HG03175 (cell line): ENCODE results near the gene BRSK2.

Experiments used
- ATAC-seq: cut with Tn5 transposase; IDR thresholded peaks from one replicate; pipeline ENCODE4 v1.9.1; 2021; ENCODE audit warnings: mild to moderate bottlenecking, moderate library complexity; ENCODE audit not compliant: unreplicated experiment

BRSK2 gene

DNA sequence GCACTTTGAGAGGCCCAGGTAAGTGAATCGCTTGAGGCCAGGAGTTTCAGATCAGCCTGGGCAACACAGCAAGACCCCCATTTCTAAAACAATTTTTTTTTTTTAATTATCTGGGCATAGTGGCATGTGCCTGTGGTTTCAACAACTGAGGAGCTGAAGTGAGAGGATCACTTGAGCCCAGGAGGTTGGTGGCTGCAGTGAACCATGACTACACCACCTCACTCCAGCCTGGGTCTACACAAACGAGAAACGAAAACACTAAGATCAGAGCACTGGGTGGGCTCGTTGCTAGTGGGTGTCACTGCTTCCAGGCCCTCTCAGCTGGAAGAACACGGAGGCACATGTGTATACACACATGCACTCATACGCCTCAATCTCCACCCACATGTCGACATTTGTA, 100.9 kb downstream of the BRSK2 start:
- no peak for ATAC-seq

DNA sequence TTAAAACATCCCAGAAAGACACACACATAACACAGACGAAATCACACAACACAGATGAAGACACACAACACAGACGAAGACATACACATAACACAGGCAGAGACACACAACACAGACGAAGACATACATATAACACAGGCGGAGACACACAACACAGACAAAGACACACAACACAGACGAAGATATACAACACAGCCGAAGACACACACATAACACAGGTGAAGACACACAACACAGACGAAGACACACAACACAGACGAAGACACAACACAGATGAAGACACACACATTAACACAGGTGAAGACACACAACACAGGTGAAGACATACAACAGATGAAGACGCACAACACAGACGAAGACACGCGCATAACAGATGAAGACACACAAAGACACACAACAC, 101.6 kb downstream of the BRSK2 start:
- no peak for ATAC-seq

DNA sequence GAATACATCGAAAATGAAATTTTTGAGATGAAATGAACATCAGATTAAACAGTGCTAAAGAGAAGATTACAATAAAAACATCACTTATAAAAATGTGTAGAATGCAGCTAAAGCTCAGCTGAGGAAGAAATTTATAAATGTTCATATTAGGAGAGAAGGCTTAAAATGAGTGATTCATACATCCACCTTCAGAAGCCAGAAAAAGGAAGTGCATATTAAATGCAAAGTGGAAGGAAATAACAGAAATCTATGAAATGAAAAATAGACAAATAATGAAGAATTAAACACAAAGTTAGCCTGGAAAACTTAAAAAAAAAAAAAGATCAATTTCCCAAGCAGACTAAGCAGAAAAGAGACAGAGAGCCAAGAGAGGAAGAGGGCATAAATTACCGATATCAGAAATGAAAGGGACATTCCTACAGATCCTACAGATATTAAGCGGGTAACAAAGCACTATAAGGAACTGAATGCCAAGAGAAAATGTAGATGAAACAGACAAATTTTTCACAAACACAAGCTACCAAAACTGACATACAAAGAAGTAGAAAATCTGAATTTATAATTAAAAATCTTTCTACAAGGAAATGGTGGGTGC, 104.0 kb downstream of the BRSK2 start:
- no peak for ATAC-seq

DNA sequence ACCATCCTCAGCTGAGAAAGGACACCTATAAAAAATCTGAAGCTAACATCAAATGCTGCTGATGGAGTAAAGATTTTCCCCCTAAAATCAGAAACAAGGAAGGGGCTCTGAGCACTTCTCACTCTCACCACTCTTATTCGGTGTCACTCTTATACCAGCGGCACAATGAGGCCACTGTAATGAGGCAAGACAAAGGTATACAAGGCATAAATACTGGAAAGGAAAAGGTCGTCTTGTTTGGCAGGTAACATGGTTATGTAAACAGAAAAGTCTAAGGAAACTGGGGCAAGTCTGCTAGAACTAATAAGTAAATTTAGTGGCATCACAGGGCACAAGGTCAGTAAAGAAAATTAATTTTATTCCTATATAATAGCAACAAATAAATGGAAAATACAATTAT, 104.9 kb downstream of the BRSK2 start:
- no peak for ATAC-seq

DNA sequence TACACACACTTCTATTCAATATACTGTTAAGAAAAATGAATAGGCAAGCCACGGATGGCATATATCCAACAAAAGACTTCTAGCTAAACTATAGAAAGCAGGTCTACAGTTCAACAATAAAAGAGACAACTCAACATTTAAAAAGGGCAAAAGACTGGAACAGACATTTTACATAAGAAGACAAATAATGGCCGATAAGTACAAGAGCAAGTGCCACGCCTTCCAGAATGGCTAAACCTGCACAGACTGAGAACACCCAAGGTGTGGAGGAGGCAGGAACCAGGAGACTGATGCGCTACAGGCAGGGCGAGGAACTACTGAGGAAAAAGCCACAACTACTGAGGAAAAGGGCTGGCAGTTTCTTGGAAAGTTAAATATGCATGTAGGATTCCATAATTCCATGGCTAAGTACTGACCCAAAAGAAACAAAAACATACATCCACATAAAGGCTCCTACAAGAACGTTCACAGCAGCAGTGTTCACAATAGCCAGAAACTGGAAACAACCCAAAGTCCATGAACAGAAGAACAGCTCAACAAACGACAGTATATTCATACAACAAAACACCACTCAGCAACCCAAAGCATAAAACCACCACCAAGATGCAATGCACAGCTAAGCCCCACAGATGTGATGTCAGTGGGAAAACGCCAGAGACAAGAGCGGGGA, 106.5 kb downstream of the BRSK2 start:
- ATAC-seq = no peak

DNA sequence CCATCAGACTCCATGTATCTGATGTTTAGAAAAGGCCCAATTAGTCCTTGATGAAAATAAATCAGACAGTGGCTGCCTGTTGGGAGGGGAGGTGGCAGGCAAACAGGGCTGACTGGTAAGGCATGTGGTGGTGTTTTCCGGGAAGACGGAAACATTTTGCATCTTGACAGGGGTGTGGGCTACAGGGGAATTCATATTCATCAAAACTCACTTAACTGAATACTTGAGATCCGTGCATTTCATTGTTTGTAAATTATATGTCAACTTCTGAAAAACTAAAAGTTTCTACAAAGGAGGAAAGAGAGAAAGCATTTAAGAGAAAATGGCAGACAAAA, 107.0 kb downstream of the BRSK2 start:
- no peak for ATAC-seq

DNA sequence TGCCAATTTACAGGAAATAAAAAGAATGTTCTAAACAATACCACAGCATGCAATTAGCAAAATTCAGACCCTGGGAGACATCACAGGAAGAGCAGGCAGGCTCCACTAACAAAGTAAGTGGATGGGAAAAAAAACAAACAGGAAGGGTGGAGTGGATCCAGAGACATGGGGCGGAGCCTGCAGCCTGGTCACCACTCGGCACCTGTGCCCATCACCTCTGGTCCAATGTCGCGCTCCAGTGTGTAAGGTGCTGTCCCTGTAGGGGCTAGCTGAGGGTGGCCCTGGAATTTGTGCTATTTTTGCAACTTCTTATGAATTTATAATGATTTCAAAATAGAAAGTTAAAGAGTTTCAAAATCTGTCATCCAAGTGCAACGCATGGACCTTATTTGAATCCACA, 107.9 kb downstream of the BRSK2 start:
- ATAC-seq = no peak

DNA sequence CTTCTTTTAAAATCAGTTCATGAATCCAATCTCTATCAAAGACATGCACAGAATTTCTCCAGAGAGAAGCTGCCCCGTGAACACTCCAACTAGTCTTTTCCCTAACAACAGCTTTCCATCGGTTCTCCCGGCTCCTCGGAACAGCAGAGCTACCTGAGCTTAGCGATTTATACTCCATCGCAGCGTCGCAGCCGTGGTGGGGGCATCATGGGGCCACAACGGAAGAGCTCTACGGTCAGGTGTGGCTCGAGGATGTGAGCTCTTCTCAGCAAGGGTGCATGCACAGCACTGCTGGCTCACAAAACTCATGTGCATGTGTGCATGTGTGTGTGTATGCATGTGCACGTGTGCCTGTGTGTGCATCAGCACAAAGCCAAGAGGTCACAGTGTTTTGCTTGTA, 108.5 kb downstream of the BRSK2 start:
- no peak for ATAC-seq

DNA sequence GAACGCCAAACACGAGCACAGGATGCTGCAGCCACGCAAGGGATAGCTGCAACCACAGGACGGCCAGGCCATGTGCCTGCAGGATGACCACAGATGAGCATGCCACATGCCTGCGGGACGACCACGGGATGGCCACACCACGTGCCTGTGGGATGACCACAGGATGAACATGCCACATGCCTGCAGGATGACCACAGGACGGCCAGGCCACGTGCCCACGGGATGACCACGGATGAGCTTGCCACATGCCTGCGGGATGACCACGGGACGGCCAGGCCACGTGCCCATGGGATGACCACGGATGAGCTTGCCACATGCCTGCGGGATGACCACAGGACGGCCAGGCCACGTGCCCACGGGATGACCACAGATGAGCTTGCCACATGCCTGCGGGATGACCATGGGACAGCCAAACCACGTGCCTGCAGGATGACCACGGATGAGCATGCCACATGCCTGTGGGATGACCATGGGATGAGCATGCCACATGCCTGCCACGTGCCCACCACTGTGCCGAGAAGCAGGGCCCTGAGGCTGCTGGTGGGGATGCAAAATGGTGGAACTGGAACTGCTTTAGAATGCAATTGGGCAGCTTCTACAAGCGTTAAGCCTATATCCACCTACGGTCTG, 109.6 kb downstream of the BRSK2 start:
- ATAC-seq = no peak

DNA sequence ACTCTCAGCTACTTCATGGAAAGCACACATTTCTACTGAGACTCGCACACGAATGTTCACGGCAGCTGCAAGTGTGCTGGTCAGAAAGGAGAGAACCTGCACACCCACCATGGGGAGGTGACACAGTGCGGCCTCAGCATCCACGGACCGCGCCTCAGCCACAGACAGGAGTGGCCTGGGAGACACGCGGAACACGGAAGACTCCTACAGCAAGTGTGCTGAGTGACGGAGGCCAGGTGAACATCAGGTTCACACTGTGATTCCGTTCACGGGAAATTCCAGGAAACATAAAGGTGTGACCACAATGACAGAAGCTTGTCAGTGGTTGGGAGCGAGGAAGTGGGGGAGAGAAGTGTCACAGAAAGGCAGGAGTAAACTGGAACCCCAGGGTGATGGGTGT, 110.2 kb downstream of the BRSK2 start:
- ATAC-seq = no peak

DNA sequence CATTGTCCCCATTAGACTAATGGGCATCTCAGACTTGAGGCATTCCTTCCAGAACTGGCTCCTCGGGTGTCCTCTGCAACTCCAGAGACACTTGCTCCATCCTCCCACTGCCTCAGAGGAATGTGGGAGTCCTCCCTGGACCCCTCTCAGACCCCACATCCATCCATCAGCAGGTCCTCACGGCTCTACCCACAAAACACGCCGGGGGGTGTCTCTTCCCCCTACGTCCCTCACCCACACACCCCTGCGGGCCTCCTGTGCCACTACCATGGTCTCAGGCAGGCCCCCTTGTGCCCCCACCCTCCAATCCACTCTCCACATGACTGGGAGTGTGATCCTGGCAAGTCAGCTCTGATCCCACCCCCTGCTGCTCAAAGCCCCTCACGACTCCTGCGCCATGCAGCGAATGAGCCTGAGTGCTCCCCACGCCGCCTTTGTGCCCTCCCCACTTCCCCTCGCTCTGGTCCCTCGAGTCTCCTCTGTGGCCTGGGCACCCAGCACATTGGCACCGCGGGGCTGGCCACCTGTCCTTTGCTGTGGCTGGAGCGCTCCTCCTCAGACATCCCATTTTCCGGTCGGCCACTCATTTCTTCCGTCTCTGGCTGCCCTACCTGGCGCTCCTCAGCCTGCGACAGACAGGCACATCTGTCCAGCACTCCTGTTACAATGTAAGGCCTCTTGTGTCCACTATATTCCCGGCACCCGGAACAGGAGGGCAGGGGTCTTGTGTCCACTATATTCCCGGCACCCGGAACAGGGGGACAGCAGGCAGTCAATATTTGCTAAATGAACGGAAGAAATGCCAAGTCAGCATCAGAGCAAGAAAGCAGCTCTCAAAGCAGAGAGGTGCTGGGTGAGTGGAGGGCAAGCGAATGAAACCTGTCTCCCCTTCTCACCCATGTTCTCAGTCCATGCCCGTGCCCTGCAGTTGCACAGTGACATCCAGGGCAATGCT, 111.0 kb downstream of the BRSK2 start:
- ATAC-seq = no peak

DNA sequence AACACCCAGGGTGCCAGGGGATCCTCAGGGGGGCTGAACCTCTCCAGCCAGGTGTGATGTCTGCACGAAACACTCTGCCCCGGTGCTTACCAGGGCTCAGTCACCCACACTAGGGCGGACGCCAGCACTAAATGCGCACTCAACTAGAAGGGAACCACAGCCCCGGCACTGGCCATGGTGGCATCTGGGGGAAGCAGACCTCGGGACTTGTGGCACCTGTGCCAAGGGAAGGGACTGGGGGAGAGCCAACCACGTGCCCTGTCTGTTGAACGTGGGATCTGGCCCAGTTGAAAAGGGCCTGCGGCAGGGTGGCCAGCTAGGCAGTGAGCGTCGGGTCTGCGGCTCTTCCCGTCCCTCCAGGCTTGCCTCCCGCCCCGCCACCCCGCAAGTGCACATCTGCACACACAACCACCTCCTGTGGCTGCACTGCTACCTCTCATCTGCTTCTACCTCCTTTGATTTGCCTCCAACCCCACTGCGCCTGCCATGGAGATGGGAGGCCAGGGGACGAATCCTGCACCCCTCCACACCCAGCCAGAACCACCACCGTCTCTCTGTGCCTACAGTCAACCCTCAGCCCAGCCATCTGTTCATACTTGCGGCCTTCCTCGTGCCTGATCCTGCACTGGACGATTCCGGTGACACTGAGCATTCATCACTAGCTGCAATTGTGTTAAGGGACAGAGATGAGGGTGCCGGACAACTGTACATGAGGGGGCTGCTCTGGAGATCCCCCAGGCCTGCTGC, 111.9 kb downstream of the BRSK2 start:
- no peak for ATAC-seq

DNA sequence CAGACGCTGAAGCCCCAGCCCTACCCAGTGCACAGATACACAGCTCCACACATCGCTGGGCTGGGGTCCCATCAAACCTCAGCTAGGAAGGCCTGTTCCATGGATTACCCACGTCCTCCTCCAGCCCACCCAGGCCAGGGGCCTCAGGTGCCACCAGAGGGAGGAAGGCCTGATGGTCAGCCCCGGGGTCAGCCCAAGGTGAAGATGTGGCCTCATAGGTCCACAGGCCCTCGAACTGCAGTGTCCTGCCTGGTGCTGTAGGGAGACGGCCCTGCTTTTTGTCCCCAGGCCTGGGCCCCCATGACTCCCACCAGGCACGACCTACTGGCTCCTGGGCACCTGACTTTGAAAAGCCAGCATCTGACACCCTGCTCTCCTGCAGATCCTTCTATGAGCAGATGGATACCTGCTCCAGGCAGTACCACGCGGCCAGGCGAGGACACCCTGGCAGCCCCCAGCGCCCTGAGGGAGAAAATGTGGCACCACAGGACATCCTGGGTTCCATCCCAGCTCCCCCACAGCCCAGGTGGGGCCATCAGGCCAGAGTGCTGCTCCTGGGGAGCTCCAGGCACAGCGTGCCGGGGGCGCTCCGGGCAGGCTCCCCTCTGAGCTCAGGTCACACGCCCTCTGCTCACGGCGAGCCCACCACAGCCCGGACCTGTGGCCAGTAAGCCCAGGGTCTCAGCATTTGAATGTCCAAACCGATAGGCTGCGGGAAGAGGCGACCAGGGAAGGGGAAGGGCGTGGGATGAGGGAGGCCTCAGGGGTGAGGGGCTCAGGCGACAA, 112.6 kb downstream of the BRSK2 start:
- no peak for ATAC-seq

DNA sequence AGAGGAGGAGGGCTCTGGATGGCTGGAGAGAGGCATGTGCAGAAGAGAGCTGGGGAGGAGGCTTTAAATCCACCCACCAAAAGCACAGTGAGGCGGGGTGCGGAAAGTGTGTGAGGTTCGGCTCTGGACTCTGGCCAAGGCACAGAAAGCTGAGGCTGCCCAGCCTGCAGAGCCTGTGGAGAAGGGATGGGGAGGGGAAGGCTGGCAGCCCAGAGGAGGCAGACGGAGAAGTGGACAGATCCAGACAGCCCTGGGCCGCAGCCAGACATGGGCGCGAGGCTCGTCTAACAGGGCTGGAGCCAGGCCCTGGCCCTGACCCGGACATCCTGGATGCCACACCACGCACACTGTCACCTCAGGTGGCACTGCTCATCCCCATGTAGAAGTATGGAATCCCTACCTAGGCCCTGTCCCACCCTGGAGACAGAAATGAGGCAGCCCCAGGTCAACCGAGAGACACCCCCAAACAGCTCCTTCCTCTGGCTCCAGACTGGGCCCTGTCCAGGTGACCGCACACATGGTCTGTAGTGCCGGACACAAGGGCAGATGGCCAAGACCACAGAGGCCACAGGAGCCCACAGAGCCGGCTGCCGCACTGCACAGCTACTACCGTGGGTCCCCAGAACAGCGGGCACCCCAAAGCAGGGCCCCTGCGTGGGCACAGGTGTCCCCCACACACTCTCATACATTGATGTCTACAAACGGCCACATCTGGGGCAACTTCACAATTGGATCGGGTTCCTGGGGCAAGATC, 113.4 kb downstream of the BRSK2 start:
- no peak for ATAC-seq

DNA sequence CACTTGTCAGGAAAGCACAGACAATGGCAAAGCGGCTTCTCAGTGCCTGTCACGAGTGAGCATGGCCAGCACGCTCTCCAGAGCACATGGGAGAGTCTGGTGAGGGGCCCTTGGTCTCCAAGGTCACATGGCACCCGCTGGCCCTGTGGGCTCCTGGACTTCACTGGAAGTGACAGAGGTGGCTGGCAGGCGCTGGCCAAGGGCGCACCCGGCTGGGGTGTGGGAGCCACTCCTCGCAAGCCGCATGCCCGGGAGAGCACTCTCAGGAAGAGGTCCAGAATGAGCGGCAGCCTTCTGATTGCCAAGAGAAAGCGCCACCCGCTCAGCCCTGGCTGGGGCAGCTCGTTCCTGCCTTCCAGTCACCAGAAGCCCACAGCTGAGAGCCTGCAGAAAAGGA, 114.0 kb downstream of the BRSK2 start:
- ATAC-seq = no peak

DNA sequence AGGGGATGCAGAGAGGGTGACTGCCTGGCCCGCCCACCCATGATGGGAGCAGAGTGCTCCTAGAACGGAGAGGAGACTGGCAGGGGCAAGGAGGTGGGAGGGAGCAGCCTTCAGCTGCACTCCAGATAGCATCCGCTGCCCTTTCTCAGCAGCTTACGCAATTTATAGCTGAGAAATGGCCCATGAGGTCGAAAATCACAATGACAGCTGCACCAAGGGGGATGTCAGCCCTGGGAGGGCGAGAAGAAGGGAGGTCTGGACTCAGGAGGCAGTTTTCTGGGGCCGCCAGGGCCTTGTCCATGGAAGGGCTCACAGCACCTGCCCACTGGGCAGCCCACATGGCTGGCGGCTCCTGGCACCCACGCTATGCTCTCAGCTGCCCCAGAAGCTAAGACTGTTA, 114.4 kb downstream of the BRSK2 start:
- ATAC-seq = no peak

DNA sequence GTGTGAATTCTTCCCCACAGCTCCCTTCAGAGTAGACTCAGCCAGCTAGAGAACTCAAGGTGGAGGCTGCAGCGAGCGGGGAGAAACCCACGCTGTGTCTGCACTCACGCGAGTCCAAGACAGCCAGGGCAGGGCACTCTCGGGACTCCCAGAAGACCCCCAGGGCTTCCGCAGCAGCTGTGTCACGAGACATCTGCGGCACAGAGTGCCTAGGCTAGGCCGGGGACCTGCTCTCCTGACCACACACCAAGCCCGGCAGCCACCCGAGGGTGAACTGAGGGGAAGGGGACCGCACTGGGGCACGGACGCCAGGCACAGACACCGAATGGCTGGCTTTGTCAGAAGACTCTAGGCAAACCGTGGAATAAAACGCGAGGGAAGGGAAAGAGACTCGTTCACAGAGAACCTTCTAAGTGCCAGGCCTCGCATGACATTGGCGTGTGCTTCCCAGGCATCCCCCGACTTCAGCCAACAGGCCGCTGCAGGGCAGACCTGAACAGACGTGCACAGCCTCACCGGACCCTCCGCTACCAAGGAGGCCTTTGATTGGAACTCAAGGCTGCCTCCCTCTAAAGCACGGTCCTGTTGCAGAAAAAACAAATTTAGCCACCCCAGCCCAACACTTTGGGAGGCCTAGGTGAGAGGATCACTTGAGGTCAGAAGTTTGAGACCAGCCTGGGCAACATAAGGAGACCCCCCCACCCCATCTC, 115.0 kb downstream of the BRSK2 start:
- no peak for ATAC-seq

DNA sequence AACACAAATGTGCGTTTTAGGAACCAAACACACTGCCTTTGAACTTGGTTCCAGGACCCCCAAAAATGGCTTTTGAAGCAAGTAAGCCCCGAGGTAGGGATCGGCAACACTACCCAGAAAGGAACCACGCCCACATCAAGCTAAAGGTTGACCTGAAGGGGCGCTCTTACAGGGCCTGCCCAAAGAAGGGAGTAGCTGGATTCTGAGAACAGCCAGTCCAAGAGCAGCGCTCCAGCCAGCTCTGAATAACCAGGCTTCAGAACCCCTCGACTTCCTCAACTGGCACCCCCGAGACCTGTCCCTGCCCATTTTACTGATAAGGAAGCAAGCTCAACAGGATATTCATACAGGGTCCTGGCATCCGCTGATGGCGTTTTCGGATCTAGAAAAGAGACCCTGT, 115.7 kb downstream of the BRSK2 start:
- no peak for ATAC-seq

DNA sequence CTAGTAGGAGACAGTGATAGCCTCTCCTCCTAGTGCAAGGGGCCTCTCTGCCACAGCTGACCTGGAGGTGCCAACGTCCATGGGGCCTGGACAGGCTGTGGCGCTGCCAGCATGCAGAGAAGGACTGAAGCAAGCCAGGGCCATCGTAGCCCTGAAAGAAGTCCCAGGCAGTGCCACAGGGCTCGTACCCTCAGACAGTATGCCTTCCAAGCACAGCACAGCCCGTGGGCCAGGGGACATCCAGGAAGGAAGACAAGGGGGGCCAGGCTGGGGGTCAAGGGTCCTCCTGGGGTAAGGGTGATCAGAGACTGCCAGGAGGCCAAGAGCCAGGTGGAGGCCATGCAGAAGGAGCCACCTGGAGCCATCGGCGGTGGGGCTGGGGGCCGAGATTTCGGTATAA, 117.2 kb downstream of the BRSK2 start:
- ATAC-seq = no peak
